Natural killer cell (primary cell): Measurements from ENCODE around the gene ANKRD44. TPM values are rescaled to one million over a fixed set of nuclear protein-coding genes. Genes with fewer than 3 reads are reported as not detected.

Experiments
- ATAC-seq, 3 donors: fragments of 150-1000 bp in 2 of 3; fragments of 200-7000 bp in 1 of 3; cut with Tn5 transposase; 1 replicate in 1 of 3; 2 replicates in 2 of 3; pipeline ENCODE4 v1.10.0; 2021; ENCODE audit warnings: mild to moderate bottlenecking in 2 of 3, moderate library complexity in 2 of 3
- DNase-seq, 2 donors: peaks; one replicate each; pipeline versions ENCODE4 v3.0.0 to v3.0.0-alpha.2; 2013 to 2021; ENCODE audit warnings: mixed read lengths in 1 of 2
- H3K27ac ChIP-seq: one replicate; pipeline ENCODE4 v1.5.1; 2013; ENCODE audit warnings: mild to moderate bottlenecking, low read length
- H3K27me3 ChIP-seq: one replicate; pipeline ENCODE4 v1.6.1; 2013; ENCODE audit warnings: low read length; ENCODE audit not compliant: control insufficient read depth, insufficient read depth
- H3K36me3 ChIP-seq: one replicate; pipeline ENCODE4 v1.6.1; 2013; ENCODE audit warnings: low read length; ENCODE audit not compliant: control insufficient read depth, insufficient read depth
- H3K4me1 ChIP-seq: one replicate; pipeline ENCODE4 v1.6.1; 2013; ENCODE audit warnings: low read length; ENCODE audit not compliant: control insufficient read depth, insufficient read depth
- H3K4me3 ChIP-seq: one replicate; pipeline ENCODE4 v1.5.1; 2013; ENCODE audit warnings: low read length
- H3K9me3 ChIP-seq: one replicate; pipeline ENCODE4 v1.6.1; 2013; ENCODE audit warnings: low read length; ENCODE audit not compliant: control insufficient read depth, insufficient read depth
- H3K27ac Mint-ChIP-seq, 2 donors: one replicate each; pipeline ENCODE4 v1.8.0; 2022; ENCODE audit warnings: mild to moderate bottlenecking in 2 of 2, mixed read lengths in 2 of 2, moderate library complexity in 1 of 2
- H3K27me3 Mint-ChIP-seq, 2 donors: one replicate each; pipeline ENCODE4 v1.8.0; 2022; ENCODE audit warnings: low read depth in 2 of 2, mixed read lengths in 2 of 2
- H3K36me3 Mint-ChIP-seq: one replicate; pipeline ENCODE4 v1.8.0; 2022; ENCODE audit warnings: mixed read lengths
- H3K4me1 Mint-ChIP-seq, 2 donors: one replicate each; pipeline ENCODE4 v1.8.0; 2022; ENCODE audit warnings: mixed read lengths in 2 of 2
- H3K4me3 Mint-ChIP-seq: one replicate; pipeline ENCODE4 v1.8.0; 2022; ENCODE audit warnings: mild to moderate bottlenecking, moderate library complexity, mixed read lengths
- H3K9me3 Mint-ChIP-seq, 2 donors: one replicate each; pipeline ENCODE4 v1.8.0; 2022; ENCODE audit warnings: mixed read lengths in 2 of 2
- WGBS: methylation state at CpG from one replicate; pipeline ENCODE4 v1.1.7; 2013; ENCODE audit warnings: missing lambda C conversion rate; ENCODE audit not compliant: insufficient coverage; 5-methylcytosine and 5-hydroxymethylcytosine counted together
- intact Hi-C: fragments of 100-400 bp; cut with micrococcal nuclease; formaldehyde crosslinking; loops from one replicate; pipeline ENCODE4 v1.14.2; 2022
- total RNA-seq, 4 donors: library from RNA; stranded (reverse); fragments of 120-200 nt in 1 of 4; gene quantifications; one replicate each; pipeline versions ENCODE4 v1.2.3 to v1.2.4, GENCODE V29; 2013 to 2022
- TF ChIP-seq, protein P1 (sequence below): fragments of 200-600 bp; IDR thresholded peaks from one replicate; pipeline ENCODE4 v1.8.0; 2022; ENCODE audit warnings: antibody characterized with exemption

The ANKRD44 gene
- total RNA-seq, 3 donors from 2014 or later (not counting 1 experiment from before 2014, with no cell fraction given): 252 to 376 (median 311) TPM

- H3K9me3 Mint-ChIP-seq: no peaks in the 10 kb centered on the region
- intact Hi-C loops: no loop called here
- ATAC-seq: no peak
- H3K27ac ChIP-seq: no peak overlapping the region
- H3K36me3 ChIP-seq: peaks cover 3% of the 10 kb centered on the region
- H3K4me3 ChIP-seq: no peak overlapping the region
- H3K27ac Mint-ChIP-seq: peak overlapping the region; percentile 79 to 89
- no peak overlapping the region for H3K4me3 Mint-ChIP-seq
- 80% methylated on average over 1 of the region's 2 CpGs for WGBS
- no peak for DNase-seq
- H3K36me3 Mint-ChIP-seq: no peaks in the 10 kb centered on the region
- TF ChIP-seq, protein P1, sequence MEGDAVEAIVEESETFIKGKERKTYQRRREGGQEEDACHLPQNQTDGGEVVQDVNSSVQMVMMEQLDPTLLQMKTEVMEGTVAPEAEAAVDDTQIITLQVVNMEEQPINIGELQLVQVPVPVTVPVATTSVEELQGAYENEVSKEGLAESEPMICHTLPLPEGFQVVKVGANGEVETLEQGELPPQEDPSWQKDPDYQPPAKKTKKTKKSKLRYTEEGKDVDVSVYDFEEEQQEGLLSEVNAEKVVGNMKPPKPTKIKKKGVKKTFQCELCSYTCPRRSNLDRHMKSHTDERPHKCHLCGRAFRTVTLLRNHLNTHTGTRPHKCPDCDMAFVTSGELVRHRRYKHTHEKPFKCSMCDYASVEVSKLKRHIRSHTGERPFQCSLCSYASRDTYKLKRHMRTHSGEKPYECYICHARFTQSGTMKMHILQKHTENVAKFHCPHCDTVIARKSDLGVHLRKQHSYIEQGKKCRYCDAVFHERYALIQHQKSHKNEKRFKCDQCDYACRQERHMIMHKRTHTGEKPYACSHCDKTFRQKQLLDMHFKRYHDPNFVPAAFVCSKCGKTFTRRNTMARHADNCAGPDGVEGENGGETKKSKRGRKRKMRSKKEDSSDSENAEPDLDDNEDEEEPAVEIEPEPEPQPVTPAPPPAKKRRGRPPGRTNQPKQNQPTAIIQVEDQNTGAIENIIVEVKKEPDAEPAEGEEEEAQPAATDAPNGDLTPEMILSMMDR: no peak
- no peaks in the 10 kb centered on the region for H3K9me3 ChIP-seq
- peaks cover 64 to 72% of the 10 kb centered on the region in 2 donors for H3K4me1 Mint-ChIP-seq
- H3K27me3 ChIP-seq: no peaks in the 10 kb centered on the region
- peaks cover 13% of the 10 kb centered on the region for H3K4me1 ChIP-seq
- no peaks in the 10 kb centered on the region for H3K27me3 Mint-ChIP-seq
Measured at GRCh38 chr2:197223451-197223850, 87.1 kb downstream of the ANKRD44 start.

DNA sequence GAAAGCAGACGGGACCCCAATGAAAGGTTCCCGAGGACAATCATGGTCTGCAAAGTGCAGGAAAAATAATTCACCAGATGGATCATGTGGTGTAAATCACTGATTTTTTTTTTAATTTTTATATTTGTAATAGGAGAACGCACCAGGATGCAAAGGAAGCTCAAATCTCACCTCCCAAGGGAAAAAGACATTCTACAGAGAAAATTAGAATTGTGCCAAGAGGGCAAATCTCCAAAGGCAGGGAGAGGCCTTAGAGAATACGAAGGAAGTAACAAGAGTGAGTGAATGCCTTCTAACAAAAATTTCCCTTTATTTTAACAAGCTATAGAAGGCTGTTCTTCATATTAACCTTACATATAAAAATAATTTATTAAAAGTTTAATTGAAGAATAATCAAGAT lies 90.9 kb downstream of the ANKRD44 start:
- no peaks in the 10 kb centered on the region for H3K27me3 ChIP-seq
- TF ChIP-seq, protein P1: no peak
- H3K4me1 Mint-ChIP-seq: peaks cover 61 to 64% of the 10 kb centered on the region in 2 donors
- H3K4me3 Mint-ChIP-seq: no peak overlapping the region
- no peaks in the 10 kb centered on the region for H3K9me3 ChIP-seq
- no peaks in the 10 kb centered on the region for H3K27me3 Mint-ChIP-seq
- H3K4me1 ChIP-seq: peaks cover 30% of the 10 kb centered on the region
- no peaks in the 10 kb centered on the region for H3K36me3 Mint-ChIP-seq
- intact Hi-C loops: no loop called here
- DNase-seq (no peak), ATAC-seq (no peak)
- no peaks in the 10 kb centered on the region for H3K9me3 Mint-ChIP-seq
- H3K27ac Mint-ChIP-seq: peak overlapping the region; percentile 33 to 91
- no peak overlapping the region for H3K4me3 ChIP-seq
- H3K36me3 ChIP-seq: peaks cover 8% of the 10 kb centered on the region
- no peak overlapping the region for H3K27ac ChIP-seq
- 100% methylated on average over 2 of the region's 4 CpGs for WGBS

DNA sequence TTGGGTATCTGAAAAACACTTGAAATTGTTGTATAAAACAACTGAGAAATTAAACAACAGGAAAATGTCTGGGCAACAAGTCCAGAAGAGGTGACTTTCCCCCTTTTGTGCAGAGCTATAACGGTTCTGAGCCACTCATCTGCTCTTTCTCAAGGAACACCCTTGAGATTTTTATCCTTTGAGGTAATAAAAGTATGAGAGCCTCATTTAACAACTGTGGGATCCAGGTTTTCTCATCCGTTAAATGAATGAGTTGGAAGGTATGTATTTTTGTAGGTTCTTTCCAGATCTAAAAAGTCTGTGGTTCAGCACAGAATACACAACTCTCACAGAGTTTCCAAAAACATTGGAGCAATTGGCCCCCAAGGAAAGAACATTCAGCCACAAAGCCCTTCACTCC lies 93.0 kb downstream of the ANKRD44 start:
- no peak for ATAC-seq
- Histone ChIP-seq H3K27me3 (no peaks in the 10 kb centered on the region), H3K9me3 (no peaks in the 10 kb centered on the region), H3K36me3 (peaks cover 8% of the 10 kb centered on the region), H3K4me1 (peaks cover 38% of the 10 kb centered on the region), H3K4me3 (no peak overlapping the region), H3K27ac (peak overlapping the region; percentile 5)
- no peak for DNase-seq
- TF ChIP-seq, protein P1: no peak
- H3K27ac Mint-ChIP-seq: peak overlapping the region; percentile 91 to 96
- no peaks in the 10 kb centered on the region for H3K27me3 Mint-ChIP-seq
- no peaks in the 10 kb centered on the region for H3K9me3 Mint-ChIP-seq
- intact Hi-C loops: loop anchor here (2.0 kb wide), 1 partner anchor 15 kb away; no protein-coding TSS in a partner anchor
- H3K4me1 Mint-ChIP-seq: peaks cover 67 to 70% of the 10 kb centered on the region in 2 donors
- H3K36me3 Mint-ChIP-seq: no peaks in the 10 kb centered on the region
- no peak overlapping the region for H3K4me3 Mint-ChIP-seq
- WGBS: 19% methylated on average over 2 of the region's 2 CpGs

DNA sequence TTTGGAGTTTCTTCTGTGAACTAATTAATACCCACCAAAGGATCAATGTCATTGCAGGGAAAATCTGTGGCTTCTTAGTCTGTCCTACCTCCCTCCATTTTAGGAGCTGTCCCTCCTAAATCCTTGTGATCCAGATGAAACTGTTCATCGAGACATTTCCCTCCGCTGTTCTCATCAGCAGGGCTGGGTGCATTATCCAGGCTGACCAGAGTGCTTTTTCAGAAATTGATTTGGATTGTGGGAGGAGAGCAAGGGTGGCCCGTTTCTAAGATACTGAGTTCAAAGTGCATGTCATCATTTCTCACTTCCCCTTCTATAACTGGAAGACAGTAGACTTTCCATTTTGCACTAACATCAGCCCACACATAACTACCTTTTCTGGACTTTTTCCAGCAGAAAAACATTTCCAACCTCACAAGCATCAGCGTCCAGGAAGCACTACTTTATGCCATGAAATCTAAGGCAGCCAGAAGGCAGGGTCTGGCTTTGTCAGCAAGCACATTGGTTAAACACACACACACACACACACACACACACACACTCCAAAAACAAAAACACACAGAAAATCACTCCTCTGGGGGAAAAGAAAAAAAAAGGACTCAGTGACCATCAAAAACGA lies 94.1 kb downstream of the ANKRD44 start:
- peak overlapping the region; percentile 61 for H3K27ac ChIP-seq
- TF ChIP-seq, protein P1: no peak
- WGBS: 46% methylated on average over 5 of the region's 5 CpGs
- H3K27ac Mint-ChIP-seq: peak overlapping the region; percentile 91 to 96
- no peaks in the 10 kb centered on the region for H3K9me3 Mint-ChIP-seq
- H3K9me3 ChIP-seq: no peaks in the 10 kb centered on the region
- no peak overlapping the region for H3K4me3 ChIP-seq
- peak in 1 of 2 donors; percentile 39 for DNase-seq
- H3K4me1 ChIP-seq: peaks cover 48% of the 10 kb centered on the region
- H3K36me3 ChIP-seq: peaks cover 8% of the 10 kb centered on the region
- intact Hi-C loops: loop anchor here (2.0 kb wide), 1 partner anchor 16 kb away; no protein-coding TSS in a partner anchor
- no peaks in the 10 kb centered on the region for H3K27me3 ChIP-seq
- ATAC-seq: no peak
- H3K4me3 Mint-ChIP-seq: peak overlapping the region; percentile 70
- H3K36me3 Mint-ChIP-seq: no peaks in the 10 kb centered on the region
- no peaks in the 10 kb centered on the region for H3K27me3 Mint-ChIP-seq
- peaks cover 67 to 72% of the 10 kb centered on the region in 2 donors for H3K4me1 Mint-ChIP-seq
